DND-41 (cell line): ENCODE data around the gene S100A2.

Source experiments
- EZH2 ChIP-seq: IDR thresholded peaks from 3 replicates; pipeline ENCODE4 v1.6.1; 2012; ENCODE audit warnings: borderline replicate concordance, low read depth, mild to moderate bottlenecking, moderate library complexity, low read length, inconsistent platforms; ENCODE audit not compliant: severe bottlenecking
- TF ChIP-seq, protein P1 (sequence below): IDR thresholded peaks from 2 replicates; pipeline ENCODE4 v1.5.1; 2012; ENCODE audit warnings: borderline replicate concordance, low read length, moderate library complexity, mild to moderate bottlenecking; ENCODE audit not compliant: poor library complexity, severe bottlenecking; ENCODE audit errors: extremely low read depth

DNA sequence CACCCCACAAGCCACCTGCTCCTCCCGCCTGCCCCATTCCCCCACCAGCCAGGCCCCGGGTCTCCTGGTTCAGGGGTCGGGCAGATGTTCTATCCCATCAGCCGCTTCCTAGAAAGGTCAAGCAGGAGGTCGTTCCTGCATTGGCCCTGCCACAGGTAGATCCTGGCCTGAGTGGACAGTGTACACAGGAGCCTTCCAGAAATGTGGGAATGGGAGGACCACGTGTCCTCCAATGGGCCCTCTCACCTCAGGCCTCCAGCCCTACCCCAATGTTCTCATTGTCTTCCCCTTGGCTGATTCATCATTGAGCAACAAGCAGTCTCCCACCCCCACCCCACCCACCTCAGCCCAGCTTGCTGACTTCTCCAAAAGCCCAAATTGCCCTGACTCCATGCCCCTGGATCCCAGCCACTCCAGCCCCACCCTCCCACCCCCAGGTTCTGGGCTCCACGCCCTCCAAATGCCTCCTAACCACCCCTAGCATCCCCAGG is 45.2 kb upstream of the S100A2 start:
- TF ChIP-seq, protein P1, sequence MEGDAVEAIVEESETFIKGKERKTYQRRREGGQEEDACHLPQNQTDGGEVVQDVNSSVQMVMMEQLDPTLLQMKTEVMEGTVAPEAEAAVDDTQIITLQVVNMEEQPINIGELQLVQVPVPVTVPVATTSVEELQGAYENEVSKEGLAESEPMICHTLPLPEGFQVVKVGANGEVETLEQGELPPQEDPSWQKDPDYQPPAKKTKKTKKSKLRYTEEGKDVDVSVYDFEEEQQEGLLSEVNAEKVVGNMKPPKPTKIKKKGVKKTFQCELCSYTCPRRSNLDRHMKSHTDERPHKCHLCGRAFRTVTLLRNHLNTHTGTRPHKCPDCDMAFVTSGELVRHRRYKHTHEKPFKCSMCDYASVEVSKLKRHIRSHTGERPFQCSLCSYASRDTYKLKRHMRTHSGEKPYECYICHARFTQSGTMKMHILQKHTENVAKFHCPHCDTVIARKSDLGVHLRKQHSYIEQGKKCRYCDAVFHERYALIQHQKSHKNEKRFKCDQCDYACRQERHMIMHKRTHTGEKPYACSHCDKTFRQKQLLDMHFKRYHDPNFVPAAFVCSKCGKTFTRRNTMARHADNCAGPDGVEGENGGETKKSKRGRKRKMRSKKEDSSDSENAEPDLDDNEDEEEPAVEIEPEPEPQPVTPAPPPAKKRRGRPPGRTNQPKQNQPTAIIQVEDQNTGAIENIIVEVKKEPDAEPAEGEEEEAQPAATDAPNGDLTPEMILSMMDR: no peak
- TF ChIP-seq EZH2: no peak
